HG03280 (cell line): Measurements from ENCODE around the gene CA10.

ENCODE experiments used
- ATAC-seq: cut with Tn5 transposase; IDR thresholded peaks from one replicate; pipeline ENCODE4 v1.9.1; 2021; ENCODE audit warnings: mild to moderate bottlenecking, moderate library complexity; ENCODE audit not compliant: unreplicated experiment

The CA10 gene

DNA sequence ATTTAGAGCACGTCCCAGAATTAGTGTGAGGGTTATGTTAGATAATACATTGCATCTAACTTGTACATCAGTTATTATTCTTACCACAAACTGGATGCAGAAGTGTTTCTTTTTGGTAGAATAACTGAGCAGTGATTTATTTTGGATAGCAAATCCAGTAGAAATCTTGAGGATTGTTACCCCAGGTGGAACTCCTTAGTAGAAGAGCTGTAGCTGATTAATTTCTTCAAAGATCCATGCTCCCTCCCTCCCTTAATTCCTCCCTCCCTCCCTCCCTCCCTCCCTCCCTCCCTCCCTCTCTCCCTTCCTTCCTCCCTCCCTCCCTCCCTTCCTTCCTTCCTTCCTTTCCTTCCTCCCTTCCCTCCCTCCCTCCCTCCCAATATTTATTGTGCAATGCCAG is 337.7 kb downstream of the CA10 start:
- ATAC-seq: no peak

DNA sequence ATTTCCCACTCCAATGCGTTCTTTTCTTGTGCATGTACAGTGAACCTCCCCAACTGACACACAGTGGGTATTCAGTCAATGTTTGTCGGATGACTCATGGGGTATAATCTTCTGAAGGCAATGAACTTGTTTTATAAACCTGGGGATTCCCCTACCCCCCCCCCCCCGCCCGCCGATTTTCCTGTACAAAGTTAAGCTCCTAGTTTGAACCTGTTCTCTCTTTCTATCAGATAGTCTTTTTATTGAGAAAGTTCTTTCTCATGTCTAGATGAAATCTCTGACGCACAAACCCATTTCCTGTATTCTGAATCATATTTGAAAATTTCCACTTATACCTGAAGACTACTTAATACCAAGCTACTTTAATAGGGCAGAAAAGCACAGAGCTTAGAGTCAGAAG is 338.3 kb downstream of the CA10 start:
- no peak for ATAC-seq

DNA sequence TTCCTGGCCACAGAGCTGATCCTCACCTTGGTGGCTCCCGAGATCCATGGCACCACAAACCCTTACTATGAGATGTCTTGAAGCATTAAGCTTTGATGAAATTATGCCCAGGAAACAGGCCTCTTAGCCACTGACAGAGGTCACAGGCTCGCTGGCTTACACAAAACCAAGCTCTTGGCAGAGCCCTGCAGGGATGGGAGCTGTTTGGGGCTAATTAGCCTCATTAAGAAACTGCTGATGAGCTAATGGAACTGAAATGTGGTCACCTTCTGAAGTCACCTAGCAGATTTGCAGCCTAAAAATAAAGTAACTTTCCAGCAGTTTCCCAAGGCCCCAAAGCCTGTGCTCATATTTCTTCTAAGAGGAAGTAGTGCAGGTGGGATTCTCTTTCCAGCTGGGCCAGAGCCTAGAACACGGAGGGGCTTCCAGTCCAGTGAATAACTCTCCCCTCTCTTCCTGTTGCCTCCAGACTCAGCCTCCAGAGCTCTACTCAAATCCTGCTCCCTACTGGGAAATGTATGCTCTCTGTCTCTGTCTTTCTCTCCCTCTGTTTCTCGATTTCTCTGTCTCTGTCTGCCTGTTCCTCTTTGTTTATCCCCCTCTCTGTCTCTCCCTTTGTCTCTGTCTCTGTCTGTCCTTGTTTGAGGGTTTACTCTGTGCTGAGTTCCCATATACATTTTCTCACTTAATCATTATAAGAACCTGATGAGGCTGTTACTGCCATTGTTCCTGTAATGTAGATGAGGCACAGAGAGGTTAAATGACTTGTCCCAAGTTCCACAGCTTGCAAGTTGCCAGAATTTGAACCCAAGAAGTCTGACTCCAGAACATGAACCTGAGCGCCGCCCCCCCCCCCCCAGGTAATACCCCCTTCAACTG is 338.9 kb downstream of the CA10 start:
- ATAC-seq: no peak

DNA sequence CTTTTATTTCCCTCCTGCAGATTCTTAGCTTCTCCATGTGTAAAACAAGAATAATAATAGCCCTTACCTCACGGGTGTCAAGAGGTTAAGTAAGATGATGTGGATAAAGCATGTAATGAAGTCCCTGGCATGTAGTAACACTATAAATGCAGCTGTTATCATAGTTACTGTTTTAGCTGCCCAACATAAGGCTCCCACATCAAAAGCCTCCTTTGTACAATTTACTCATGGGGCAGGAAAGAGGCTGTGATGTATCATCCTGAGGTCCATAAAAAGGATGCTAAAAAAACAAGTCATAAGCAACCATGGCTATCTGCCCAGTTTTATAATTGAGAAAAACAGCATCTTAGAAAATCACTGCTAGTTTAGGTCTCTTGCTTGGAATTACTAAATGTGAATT is 339.7 kb downstream of the CA10 start:
- no peak for ATAC-seq

DNA sequence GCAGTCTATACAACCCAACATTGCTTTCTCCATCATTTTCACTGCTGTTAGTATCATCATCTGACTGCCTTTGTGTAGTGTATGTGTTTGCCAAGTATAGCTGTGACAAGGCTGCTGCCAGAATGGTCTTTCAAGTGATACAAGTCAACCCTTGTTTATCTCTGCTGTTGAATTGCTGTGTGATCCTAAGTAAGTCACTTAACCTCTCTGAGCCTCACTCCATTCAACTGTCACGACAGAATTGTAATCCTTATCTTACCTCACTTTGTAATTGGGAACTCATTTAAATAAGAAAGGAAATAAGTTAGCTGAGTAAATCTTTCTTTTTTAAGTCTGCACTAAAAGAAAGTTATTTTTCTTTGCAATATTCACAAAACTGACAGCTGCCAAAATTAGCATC is 340.6 kb downstream of the CA10 start:
- no peak for ATAC-seq

DNA sequence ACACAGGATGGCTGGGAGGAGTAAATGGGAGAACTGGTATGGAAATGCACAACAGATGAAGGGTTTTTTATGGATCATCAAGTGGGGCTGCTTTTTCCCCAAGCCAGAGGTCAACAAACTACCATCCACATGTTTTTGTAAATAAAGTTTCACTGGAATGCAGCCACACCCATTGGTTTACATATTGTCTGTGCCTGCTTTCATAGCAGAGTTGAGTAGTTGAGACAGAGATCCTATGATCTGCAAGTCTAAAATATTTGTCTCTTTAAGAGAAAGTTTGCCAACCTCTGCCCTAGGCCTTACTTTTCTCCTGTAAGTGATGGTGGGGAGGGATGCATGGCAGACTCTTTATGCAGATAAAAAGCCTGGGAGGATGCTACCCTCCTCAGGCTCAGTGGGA is 341.4 kb downstream of the CA10 start:
- no peak for ATAC-seq

DNA sequence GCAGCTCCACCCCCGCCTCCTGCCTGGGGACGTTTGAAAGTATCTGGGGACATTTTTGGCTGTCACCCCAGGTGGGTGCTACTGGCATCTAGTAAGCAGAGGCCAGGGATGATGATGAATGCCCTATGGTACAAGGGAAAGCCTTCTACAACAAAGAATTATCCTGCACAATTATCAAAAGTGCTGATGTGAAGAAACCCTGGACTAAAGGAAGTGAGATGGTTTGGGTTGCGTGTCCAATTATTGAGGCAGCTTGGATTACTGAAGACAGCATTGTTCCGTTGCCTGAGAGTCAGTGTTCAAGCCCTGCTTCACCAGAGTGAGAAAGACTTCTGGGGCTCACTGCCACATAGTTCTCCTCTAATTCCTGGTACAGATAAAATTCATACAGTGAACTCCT is 343.4 kb downstream of the CA10 start:
- no peak for ATAC-seq

DNA sequence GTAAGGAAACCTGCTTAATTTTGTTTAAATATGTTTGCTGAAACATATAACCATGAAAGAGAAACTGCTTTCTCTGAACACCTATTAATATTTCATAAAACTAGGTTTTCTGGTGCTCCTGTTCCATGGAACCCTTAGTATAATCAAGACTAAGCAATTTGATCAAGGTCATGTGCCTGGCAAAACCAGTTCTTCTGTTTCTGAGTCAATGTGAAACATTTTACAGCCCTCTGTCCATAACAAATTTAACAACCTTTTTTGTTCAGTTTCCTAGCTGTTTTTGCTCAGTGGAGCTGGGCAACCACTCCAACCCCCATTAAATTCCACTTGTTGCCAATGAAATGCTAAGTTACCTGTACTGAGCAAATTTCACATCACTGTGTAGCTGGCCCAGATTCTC is 344.0 kb downstream of the CA10 start:
- no peak for ATAC-seq

DNA sequence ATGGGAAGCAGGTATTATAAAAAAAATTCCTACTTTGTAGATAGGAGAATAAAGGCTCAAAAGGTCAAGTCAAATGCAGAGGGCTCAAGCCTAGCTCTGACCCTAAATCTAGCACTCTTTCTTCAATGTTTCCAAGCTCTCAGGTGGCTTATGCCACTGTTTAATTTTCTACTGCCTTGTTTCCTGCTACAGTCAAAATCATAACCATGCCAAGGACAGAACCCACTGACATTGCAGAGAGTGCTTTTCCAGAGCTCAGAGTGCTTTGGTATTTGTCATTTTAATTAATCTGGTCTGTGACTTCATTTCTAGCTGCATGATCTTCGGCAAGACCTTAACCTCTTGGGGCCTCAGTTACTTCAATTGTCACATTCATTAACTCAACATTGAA is 344.7 kb downstream of the CA10 start:
- ATAC-seq: no peak

DNA sequence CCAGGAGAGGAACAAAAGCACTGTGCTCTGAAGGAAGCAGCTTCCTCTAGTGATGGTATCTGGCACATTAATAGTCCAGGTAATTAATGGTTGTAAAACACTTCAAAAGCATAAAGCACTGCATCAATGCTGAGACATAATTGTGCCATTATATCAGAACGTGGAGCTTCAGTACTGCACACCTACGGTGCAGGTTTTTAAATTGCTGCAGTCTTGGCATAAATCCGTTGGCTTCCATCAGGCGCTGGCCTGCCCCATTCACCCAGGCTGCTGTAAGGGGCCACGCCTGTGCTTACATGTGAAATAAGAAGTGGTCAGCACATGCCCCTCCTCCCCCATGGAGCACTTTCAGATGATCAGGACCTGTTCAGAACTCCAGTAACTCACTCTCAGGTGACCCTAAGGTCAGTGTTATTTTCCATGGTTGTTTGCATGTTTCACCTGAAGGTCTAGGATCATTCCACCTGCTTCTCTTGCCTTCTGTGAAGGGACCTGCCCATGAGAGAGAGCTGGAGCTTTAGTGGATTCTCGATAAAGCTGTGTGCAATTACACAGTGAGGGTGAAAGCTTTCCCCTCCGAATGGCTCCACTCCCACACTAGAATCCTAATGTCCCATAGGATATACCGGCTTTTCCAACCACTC is 345.3 kb downstream of the CA10 start:
- no peak for ATAC-seq

DNA sequence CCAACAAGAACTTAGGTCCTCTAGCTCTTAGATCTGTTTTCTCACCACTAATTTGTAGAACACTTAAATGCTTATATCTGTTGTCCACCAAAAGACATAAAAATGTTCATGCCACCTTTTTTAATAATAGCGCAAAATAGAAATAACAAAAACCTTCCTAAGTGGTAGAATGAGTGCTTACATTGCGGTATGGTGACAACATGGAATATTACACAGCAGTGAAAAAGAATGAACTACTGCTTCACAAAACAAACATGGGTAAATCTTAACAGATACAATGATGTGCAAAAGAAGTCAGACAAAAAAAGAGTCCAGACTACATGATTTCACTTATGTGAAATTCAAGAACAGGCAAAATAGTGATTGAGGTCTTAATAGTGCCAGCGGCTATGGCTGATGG is 351.1 kb downstream of the CA10 start:
- ATAC-seq: no peak

DNA sequence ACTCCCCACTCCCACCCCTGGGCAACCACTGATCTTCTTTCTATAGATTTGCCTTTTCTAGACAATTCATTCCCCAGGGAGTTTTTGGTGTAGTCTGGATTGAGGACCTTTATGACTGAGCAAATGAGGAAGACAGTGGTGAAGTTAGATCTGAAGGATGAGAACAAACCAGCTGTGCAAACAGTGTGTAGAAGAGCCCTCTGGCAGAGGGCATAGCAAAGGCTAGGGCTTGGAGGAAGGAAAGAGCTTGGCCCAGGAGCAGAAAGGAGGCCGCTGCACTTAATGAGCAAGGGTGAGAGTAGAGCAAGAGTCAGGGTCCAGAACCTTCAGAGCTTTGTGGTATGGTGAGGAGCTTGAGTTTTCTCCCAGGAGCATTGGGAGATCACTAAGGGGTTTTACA is 352.7 kb downstream of the CA10 start:
- no peak for ATAC-seq

DNA sequence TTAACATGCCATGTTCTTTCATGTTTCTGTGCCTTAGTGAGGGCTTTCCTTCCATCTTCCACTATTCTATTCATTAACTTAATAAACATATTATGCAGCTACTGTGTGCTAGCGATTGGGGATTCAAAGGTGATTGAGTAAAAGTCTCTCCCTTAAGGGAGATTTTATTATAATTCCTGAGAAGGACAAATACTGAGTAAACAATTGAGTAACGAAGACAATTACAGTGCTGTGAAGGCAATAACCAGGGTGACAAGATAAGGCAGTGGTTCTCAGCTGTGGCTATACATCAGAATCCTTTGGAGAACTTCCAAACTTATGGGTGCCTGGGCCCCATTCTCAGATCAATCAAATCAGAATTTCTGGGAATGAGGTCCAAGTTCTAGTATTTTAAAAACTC is 353.3 kb downstream of the CA10 start:
- no peak for ATAC-seq

DNA sequence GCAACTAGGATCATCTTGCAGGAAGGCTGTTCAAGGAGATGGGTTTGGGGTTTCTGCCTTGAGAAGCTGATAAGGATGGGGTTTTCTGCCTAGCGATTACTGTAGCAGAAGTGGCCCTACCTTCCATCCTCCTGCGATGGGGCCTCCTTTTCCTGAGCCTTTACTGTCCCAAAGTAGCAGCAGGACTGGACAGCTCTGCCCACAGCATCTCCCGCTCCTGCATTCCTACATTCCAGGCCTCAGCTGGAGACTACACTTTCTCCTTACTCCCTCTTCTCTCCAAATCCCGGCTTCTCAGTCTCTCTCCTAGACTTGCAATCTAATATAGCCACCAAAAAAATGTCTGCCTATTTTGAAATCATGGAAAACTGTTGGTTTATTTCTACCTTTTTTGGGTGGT is 355.4 kb downstream of the CA10 start:
- no peak for ATAC-seq

DNA sequence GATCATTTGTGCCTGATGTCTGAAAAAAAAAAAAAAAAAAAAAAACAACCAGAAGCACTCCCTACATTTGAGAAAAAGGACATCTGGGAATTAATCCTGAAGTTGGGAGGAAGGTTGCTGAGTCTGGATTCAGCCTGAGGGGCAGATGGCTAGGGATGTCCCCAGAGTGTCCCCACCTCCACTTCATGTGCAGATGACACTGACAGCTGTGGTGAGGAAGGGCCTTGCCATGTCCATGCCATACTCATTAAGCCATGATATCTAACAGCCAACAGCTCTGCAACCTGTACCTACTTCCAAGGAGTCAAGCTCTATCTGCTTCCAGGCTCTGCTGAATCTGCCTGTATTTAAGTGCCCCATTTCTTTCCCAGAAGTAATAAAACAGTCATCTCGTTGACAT is 356.0 kb downstream of the CA10 start:
- no peak for ATAC-seq

DNA sequence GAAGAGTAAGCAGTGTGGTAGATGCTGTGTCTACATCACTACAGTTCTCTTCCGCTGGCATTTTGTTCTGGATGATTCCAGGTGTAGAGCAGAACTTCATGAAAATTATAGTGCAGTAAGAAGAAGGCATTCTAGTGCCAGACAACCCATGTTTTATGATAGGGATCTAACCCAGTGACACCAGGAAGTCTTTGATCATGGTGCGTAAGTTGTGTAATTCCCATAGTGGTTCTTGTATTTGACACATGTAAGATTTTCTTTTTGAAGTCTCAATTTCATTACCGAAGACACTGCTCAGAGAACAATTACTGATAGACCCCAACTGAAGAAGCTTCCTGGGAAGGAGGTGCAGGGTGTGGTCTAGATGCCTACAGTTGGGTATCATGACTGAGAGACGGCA is 356.9 kb downstream of the CA10 start:
- ATAC-seq: no peak

DNA sequence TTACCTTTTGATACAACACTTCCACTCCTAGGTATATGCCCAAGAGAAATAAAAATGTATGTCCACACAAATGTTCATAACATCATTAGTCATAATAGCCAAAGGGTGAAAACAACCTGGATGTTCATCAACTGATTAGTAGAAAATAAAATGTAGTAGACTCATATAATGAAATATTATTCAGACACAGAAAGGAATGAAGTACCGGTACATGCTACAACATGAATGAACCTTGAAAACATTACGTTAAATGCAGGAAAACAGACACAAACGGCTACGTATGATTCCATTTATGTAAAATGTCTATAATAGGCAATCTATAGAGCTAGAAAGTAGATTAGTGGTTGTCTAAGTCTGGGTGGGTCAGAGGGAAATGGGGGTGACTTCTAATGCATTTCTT is 358.5 kb downstream of the CA10 start:
- no peak for ATAC-seq

DNA sequence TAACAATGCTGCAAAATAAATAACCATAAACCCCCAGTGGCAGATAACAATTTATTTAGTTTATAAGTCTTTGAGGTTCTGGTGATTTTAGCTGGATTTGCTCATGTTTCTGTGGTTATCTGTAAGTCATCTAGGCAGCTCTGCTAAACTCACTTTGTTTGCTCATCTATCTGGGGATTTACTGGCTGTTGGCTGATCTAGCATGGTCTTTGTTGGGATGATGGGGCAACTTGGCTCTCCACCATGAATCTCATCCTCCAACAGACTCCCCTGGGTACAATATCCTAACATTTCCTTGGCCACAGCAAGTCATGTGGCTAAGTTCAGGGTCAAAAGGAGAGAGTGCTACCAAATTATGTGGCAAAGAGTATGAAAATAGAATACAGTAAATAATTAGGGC is 359.3 kb downstream of the CA10 start:
- ATAC-seq: no peak

DNA sequence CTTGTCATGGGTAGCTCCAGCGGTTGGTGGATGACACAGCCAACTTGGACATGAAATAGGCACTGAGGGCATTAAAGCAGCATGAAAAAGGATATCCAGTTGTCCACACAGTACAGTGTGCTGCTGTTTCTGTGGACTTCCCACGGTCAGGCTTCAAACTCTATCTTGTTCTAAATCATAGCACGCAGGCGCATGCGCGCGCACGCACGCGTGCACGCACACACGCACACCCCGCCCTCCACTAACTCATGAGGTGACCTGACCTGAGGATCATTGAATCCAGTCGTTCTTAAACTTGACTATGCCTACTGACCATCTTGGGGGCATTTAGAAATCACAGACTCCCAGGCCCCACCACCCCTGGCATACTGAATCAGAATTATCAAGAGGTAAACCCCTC is 361.4 kb downstream of the CA10 start:
- no peak for ATAC-seq

DNA sequence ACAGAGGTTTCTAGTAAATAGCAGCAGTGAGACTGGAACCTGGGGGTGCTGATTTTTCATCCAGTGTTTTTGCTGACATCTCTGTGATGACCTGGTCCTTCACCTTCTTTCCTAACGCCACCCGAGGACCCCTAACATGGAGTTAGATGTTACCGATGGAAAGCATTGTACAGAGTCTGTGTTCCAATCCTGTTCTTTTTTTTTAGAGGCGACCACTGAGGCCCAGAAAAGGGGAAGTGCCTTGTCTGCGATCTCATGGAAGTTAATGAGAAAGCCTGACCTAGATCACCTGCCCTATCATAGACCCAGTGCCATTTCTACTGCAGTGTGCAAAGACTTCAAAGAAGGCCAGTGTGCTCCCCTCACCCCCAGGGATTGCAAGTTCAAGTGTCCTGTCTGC is 362.5 kb downstream of the CA10 start:
- no peak for ATAC-seq

DNA sequence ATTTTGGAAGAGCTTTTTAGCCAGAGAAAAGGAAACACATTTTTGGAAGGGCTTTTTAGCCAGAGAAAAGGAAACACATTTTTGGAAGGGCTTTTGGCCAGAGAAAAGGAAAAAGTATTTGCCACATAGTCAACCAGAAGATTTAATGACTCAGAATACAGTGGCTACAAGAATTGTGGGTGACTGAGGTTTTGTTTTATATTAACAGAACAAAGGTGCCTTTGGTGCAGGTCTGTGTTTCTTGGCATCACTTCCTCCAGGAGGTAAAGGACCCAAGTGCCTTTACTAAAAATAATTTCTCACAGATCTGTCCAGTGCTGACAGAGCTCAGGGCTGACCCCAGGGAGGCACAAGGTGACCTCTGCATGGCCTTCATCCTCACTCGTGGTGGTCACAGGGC is 363.1 kb downstream of the CA10 start:
- ATAC-seq: no peak

DNA sequence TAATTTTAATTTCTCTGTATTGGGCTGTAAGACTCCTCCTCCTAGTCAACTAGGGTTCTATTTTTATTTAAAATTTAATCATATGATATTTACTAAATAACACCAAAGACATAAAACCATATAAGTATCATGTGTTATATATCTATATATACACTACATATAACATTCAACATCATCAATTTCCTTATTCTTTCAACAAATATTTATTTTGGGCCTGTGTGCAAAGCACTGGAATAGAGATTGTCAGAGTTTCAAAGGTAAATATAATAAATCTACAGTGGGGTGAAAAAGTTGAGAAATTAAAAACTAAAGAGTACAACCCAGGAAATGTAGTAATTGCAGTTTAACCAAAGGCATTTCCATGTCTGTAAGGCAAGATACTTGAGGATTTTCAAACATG is 364.0 kb downstream of the CA10 start:
- no peak for ATAC-seq

DNA sequence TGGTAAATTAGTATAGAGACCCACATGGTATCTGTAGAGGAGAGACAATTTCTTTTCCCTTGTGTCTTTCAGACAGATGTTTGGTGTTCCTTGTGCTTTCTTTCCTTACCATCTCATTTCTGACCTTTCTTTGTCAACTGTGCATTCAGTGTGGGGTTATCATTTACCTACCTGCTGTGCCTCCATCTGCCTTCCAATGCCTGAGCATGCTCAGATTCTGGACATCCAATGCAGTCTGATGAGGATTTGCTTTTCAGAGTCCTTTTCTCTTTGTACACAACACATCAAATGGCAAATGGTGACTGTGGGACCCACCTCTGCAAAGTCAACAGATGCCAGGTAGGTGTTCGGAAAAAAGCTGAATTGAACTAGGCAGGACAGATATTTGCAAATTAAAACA is 364.8 kb downstream of the CA10 start:
- ATAC-seq: no peak
